Activated gamma-delta T cell treated with anti-CD3 and anti-CD28 coated beads, Interleukin-2, amount 50 U/mL, for 16 hours (primary cell): ENCODE measurements around the gene DOCK10.

Experiments used
- DNase-seq: peaks from one replicate; pipeline ENCODE4 v3.0.0-alpha.2; 2020; ENCODE audit warnings: low read depth

Gene DOCK10

DNA sequence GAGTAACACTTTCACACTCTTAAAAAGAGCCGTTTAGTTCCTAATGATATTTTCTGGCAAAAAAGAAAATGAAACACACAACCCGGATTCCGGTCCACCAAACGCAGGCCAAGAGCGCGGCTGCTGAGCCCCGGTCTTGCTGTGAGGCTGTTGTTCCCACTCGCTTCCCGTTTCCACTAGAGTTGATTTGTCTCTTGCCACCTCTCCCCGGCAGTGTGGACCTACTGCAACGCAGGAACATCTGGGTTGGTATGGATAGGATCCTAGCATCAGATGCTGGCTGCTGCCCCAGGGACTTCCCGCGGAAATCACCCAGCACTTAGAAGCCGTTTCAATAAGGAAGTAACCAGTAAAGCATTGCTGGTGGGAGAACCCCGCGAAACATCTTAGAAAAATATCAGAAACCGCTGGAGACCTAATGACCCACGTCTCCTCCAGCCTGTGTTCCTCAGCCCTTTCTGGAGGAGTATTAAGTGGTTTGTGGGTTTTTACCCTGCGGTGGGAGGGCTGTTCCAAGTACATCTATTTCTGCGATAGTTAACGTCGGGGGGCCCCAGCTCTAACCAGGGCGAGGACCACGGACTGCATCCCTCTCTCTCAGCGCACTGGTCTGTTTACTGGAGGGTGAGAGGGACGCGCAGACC lies 939 bp downstream of the DOCK10 start:
- peak; percentile 55 for DNase-seq

DNA sequence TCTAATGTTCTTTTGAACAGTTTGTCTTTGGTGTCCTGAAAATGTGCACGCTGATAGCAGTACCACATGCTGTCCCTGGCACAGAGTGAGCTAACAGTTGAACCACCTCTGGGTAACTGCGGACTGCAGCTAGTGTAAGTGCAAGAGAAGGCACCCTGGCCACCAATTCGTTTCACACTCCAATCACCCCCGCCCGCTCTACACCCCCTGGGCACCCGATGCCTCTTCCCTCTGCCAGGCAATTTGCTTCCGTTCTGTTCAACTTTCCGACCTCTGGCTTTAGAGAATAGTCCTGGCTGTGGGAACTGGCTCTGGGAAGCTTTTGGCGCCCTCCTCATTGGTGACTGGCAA lies 1.4 kb downstream of the DOCK10 start:
- DNase-seq: peak; percentile 22

DNA sequence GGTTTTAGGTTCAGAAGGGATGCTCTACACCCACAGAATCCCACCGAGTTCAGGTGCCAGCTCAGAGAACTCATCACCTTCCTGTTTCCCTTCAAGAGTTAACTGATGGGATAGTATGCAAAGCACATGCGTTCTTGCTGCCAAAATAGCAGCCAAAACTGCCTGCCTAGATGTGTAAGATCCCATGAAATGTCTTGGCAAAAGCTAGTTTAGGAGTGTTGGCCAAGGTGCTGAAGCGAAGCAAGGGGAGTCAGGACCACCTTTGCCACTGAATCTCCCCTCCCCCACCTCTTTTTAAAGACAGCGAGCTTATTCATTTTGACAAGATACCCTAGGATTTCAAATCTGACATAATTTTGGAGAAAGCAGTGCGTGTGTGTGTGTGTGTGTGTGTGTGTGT lies 2.1 kb downstream of the DOCK10 start:
- no peak for DNase-seq

DNA sequence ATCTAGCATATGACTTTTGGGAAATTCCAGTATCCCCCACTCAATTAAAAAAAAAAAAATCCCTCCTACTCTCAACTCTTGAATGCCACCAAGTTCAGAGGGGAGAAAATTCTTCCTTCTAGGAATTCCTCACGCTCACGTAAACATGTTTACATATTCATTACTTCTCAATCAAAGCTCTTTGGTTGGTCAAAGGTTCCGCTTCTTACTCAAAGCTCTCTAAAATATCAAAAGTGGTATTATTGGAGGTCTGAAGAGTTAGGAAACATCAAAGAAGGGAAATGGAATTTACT lies 4.1 kb downstream of the DOCK10 start:
- no peak for DNase-seq

DNA sequence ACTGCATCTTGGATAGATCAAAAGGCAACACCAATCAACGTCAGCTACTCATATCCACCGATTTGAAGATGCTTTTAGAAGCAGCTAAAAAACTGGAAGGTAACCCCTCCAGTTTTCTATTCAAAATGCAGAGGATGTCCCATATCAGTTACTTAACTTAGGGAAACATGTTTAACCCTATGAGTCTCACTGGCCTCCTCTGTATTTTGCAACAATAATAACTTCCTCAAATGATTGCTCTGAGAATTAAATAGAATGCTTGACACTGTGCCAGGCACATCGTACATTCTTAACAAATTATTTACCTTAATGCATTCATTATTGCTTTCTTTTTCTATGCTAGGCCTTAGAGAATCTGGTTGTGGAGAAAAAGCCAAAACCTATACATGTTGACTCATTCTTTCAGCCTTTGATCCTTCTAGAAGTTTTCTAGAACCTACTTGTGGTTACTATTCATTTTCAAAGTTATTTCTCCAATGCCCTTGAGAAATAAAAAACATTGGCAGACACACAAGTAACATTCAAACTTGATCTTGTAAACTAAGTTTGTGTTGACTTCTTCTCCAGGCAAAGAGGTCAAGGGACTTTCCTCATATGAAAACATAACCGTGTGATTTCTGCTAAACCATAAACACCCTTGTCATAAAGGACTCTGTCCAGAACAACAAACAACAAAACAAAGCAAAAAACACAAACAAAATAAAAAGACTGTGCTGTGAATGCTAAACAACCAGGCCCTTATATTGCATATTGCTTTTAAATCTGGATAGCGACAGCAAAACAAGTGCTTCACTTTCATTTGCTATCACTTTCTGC lies 4.6 kb downstream of the DOCK10 start:
- DNase-seq: no peak

DNA sequence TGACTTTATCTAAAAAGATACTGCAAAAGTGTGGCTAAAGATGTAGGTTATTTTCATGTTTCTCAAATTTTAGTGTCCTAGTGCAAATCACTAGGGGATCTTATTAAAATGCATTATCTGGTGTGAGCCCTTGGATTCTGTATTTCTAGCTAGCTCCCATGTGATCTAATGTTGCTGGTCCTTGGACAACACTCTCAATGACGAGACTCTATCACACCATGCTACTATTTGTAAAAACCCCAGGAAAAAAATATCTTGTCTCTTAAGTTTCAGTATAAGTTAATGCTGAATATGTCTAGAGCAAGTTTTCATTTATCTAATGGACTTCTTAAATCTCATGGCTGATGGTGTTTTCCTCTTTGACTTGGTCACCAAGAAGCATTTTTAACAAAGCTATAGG lies 5.8 kb downstream of the DOCK10 start:
- DNase-seq: no peak

DNA sequence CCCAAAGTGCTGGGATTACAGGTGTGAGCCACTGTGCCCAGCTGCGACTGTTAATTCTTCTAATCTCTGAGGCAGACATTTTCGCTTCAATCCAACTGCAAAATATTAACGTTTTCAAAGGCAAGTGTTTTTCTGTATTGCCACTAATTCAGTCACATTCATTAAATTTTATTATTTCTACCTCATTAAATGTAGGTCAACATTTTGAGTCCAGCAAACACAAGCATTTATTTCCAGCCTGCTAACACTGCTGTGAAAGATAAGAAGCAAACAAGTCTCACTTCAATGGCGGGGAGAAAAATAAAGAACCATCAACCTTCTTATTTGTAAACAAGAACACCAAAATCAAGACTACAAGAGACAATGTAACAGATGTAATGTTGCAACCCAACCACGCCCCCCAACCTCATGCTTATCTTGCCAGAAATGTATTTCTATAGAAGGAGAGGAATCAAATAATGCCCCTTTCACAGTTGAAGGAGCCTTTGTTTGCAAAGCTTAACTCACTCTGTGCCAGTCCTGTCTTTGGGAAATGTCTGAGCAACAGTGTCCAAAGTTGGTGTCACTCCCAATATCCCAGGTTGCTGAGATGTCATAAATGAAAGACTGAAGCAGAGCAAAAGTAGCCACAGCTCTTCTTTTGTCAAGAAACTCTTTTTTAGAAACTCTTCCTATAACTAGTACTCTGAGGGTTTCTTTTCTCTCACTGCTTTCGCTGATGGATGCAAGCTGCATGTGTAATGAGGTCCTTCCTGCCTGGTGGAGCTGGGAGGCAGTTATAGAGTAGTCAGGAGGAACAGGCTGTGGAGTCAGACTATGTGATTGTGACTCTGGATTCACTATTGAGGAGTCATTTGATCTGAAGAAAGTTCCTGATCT lies 8.6 kb downstream of the DOCK10 start:
- no peak for DNase-seq

DNA sequence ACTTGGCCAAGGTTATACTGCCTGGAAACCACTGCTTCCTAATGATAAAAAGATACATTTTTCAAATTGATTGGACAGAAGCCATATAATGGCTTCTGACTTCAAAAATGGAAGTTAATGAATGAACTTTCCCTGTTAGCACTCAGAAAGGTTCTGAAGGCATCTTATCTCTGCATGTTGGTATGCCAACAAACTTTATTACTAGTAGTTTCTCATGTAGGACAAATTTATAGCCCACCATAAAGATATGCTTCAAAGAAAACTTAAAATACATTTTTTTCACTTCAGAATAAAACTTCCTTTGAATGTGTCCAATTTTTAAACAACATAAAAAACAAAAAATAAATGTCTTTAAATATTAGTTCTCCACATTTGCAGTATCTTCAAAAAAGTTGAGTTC lies 10.0 kb downstream of the DOCK10 start:
- DNase-seq: no peak

DNA sequence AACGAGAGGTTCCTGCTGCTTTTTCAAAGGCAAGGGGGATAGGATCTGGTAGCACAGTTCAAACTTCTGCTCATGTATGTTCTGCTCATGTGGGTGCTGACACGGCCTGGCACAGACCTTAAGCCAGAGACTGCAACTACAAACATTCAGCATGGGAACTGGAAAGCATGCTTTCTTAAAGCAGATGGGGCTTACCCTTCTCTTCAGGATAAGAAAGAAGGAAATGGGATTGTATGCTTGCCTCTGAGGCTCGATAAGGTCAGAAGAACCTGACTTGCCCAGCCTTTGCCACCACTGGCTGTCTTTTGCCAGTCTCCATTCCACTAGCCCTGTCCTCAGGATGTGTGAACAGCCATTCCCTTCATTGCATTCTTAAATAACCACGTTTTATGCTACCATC lies 10.7 kb downstream of the DOCK10 start:
- DNase-seq: no peak

DNA sequence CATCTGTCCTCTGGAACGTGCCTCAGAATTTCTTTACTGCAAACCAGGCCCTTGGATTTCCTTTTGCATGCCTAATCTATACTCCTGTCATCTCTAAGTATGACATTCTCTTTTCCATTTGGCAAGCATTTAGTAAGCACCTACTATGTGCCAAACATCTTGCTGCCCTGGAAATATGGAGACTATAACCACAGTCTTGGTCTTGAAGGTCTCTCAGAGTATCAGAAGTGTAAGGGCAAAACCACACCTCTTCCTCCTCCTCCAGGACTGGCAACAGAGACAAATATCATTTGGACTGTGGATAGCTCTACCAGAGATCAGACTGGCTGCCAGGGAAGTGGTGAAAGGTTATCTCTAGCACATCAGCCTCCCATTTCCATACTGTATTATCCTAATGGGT lies 11.4 kb downstream of the DOCK10 start:
- DNase-seq: no peak

DNA sequence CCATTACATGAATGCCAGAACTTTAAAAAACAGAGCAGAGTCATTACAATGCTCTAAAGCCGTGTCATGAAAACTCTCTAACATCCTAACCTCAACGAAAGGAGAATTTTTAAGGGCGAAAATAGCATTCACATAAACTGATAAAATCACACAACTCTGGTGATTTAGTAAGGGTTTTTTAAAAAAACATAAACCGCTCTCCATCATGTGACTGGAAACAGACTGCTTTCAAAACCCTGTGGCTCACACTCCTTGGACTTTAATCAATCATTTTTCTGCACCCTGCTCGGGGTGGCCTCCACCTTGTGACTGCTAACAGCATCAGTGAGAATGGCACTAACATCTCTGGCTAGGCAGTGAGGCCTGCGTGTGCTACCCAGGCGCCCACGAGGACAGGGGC lies 12.1 kb downstream of the DOCK10 start:
- DNase-seq: no peak

DNA sequence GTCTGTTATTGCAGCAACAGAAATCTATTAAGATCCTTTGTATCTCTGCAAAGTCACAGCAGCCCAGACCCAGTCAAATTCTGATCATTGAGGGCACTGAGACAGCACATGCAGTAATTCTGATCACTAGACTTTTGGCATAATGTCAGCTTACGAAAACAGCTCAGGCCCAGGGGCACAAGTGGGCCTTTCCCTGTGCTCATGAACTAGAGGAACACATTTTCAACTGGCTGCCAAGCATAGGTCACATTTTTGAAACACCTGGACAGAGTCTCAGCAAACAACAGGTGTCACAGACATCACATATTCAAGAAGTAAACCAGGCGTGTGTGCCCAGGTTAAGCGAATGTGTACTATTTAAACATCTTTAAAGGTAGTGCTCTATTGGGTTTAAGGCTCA lies 13.7 kb downstream of the DOCK10 start:
- DNase-seq: no peak

DNA sequence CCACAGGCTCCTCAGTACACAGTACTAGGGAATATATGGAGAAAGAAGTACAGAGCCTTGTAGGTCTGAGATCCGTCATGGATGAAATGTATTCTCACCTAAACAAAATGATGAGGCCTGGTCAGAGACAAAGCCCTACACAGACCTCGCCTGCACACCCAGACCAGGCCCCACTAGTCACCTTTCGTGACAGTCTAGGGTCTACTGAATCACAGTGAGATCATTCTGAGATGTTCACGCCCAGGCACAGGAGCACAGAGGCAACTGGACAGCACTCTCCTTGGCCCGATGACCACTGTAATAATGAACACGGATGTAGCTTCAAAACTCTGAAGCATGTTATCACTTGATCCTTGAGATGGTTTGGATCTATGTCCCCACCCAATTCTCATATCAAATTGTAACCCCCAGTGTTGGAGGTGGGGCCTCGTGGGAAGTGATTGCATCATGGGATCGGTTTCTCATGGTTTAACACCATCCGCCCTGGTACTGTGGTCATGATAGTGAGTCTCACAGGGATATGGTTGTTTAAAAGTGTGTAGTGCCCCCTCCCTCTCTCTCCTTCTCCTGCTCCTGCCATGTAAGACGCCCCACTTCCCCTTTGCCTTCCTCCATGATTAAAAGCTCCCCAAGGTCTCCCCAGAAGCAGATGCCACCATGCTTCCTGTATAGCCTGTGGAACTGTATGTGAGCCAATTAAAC lies 15.1 kb downstream of the DOCK10 start:
- no peak for DNase-seq

DNA sequence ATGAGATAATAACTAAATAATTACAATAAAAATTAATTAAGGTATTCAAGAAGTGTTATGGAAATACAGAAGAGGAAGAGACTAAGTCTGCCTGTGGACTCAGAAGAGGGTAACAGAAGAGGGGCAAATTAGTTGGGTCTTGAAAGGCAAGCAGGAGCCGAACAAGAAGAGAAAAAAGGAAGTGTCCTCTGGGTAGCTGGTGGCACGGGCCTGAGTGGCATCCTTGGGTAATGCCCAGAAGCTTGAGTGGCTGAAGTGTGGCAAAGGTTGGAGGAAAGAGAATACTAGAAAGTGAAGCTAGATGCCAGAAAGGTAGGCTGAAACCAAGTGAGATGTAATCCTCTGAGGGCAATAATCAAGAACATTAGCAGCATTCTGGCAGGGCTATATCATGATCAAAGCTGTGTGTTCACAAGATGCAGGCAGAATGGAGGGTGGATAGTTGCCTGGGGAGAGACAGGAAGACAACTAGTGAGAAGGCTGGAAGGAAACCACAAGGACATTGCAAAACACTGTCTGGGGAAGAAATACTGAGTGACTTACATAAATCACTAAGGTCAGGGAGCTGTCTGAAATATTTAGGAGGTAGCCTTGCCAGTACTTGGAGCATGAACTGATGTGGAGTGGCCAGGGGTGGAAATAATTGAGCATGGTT lies 16.2 kb downstream of the DOCK10 start:
- no peak for DNase-seq

DNA sequence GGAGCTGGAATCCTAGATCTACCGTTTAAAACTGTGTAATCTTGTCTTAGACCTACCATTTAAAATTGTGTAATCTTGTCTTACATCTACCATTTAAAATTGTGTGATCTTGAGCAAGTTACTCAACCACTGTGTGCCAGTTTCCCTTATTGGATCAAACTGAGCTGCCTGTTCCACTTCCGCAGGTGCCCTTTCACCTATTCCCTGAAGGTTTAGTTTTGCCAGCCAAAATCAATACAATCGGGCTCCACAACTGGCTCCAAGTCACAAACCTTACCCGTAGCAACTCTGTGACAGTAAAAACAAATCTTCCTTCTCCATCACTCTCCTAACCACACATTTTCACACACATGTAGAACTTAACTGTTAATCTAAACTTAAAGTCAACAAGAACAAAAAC lies 20.1 kb downstream of the DOCK10 start:
- no peak for DNase-seq

DNA sequence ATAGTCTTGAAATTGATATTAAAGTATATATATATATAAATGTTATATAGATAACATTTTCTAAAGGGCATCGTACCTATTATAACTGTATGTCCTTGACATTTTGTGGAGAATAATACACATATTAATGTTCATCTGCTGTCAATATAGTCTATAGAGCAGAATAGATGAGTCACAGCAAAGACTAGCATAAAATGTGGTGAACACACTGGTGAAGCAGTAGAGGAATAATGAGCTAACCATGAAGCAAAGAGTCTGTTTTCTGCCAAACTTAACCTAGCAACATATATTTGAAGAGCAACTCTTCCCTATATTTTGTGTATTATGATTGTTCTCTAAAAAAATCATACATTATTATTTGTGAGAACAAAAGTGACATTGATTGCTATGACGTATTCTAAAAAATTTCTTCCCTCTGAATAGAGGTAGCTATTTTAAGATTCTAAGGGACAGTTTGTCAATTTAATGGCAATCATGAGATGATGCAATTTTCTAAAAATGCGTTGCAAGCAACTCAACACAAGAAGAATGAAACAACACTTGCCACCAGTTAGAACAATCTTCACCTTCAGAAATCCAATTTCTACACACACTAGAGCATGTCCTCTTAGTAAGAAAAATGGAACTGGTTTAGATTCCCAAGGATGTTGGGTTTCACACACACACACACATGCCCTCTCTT lies 22.0 kb downstream of the DOCK10 start:
- DNase-seq: no peak

DNA sequence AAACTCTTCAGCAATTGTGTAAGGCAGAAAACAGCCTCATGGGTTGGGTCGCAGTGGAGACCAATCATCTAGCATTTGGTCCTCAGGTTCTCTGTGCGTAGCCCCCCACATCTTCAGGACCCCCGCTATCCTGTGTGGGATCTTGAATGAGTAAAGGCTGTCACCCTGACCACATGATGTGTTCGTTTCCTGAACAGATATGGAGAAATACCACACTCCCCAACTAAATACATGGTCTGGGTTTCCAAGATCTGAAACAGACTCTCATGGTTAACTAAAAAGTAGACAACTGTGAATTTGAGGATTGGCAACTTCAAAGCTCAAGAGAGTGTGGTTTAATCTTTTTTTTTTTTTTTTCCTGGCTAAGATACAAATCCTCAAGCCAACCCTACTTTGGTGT lies 23.2 kb downstream of the DOCK10 start:
- no peak for DNase-seq

DNA sequence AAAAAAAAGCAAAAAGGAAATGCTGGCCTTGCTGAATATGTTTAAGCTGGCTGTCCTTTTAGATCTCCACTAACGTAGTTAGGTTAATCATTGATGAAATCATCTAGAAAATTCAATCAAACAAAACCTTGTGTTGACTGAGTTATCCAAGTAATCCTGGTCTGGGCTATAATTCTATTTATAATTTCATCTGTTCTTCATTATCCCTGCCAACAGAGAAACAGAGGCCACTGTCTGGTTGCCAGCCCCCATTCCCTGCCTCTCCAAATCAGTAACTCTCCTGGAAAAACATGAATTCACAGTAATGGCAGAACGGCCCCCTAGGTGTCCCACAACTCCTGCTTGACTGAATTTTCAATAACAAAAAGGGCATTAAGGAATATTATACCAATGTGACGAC lies 24.6 kb downstream of the DOCK10 start:
- DNase-seq: no peak

DNA sequence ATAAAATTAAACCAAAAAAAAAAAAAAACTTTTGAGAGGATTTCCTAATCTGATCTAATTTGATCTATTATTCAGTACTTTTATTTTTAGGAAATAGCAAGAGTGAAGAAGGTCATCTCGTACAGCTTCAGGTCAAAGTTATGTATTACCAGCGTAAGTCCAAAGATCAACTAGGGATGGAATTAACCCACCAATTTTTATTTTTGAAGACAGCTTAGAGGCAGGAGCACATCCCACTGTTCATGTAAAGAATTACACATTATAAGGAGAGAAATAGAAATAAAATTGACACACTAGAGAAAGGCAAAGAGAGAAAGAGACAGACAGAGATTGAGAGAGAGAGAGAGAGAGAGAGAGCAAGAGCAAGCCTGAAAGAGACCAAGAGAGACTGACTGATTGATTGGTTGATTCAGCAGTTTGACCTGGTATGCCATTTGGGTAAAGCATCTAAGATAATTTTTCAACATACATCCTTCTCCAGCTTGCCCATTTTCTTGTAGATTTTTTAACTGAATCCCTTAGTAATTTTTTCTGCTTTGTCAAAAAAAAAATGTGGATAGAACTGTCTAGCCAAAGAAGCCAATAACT lies 25.1 kb downstream of the DOCK10 start:
- DNase-seq: no peak

DNA sequence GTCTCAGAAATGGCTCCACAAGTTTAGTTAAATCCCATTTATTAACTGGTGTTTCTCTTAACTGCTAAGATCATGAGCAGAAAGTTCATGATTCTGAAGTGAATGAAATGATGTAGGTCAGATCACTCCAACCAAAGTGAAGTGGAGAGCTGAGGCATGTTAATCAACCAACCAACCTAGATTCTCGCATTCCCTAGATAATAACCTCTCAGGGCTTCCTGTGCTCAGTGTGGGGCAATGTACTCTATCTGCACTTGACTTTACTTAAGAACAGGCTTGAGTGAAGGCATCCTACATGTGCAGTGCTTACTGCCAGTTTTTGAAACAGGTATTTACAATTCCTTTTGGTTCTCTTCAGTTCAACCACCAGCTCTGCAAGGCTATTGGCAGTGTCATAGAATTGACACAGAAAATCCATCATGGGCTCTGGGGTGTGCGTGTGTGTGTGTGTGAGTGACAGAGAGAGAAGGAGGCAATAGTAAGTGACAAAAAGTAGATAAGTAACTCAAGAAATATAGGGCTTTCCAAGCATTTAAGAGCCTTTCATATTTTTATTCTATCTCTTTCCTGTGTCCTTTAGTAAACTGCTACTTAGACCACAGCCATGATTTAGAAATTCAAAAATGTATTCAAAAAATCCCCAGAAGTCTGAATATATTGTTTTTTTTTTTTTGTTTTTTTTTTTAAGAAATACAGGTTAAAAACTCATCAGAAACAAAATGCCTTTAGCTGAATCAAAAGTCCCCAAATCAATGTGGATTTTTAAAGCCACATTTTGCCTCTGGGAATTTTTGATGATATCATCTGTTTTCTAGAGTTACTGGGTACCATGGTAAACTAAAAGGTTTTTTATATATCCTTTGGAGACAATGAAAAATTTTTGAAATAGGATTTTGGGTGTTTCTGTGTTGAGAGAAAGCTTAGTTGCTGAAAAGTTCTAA lies 28.6 kb downstream of the DOCK10 start:
- no peak for DNase-seq
